ENCODE data around the gene MAP4K2.

GRCh38 chr11:64792482-64792881 is 10.5 kb downstream of the MAP4K2 start:
- TF ChIP-seq CTCF (IDR thresholded peaks at IDR 0.05; ENCODE audit: borderline replicate concordance, extremely low read depth, low read length, poor library complexity, severe bottlenecking): no peak
- no peak for TF ChIP-seq EZH2 (IDR thresholded peaks at IDR 0.05; ENCODE audit: borderline replicate concordance, low read depth, low read length, severe bottlenecking)
